ENCODE measurements around the gene VPS25.

DNA sequence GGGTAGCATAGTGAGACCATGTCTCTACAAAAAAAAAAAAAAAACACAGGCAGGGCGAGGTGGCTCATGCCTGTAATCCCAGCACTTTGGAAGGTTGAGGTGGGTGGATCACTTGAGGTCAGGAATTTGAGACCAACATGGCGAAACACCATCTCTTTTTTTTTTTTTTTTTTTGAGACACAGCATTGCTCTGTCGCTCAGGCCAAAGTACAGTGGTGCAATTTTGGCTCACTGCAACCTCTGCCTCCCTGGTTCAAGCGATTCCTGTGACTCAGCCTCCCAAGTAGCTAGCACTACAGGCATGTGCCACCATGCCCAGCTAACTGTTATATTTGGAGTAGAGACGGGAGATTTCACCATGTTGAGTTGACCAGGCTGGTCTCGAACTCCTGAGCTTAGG, 7.1 kb upstream of the VPS25 start:
- TF ChIP-seq, protein P1, sequence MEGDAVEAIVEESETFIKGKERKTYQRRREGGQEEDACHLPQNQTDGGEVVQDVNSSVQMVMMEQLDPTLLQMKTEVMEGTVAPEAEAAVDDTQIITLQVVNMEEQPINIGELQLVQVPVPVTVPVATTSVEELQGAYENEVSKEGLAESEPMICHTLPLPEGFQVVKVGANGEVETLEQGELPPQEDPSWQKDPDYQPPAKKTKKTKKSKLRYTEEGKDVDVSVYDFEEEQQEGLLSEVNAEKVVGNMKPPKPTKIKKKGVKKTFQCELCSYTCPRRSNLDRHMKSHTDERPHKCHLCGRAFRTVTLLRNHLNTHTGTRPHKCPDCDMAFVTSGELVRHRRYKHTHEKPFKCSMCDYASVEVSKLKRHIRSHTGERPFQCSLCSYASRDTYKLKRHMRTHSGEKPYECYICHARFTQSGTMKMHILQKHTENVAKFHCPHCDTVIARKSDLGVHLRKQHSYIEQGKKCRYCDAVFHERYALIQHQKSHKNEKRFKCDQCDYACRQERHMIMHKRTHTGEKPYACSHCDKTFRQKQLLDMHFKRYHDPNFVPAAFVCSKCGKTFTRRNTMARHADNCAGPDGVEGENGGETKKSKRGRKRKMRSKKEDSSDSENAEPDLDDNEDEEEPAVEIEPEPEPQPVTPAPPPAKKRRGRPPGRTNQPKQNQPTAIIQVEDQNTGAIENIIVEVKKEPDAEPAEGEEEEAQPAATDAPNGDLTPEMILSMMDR (IDR thresholded peaks at IDR 0.05), result no peak
- TF ChIP-seq POLR2A (IDR thresholded peaks at IDR 0.05), result no peak
- TF ChIP-seq POLR2AphosphoS5 (IDR thresholded peaks at IDR 0.05), result no peak
- TF ChIP-seq EP300 (IDR thresholded peaks at IDR 0.05), result no peak

Data from upper lobe of left lung (tissue), 4 donors.